H7 (cell line): ENCODE data around the gene TIMM44. TPM values are rescaled to one million over a fixed set of nuclear protein-coding genes. Genes with fewer than 3 reads are reported as not detected.
"Not testable (repeated sequence)": the region's sequence is repeated elsewhere in the genome, so short reads cannot be mapped to it uniquely, and the experiment has no call there.

ENCODE experiments used
- DNase-seq: peaks from one replicate; pipeline ENCODE4 v3.0.0; 2012
- H3K27me3 ChIP-seq: 2 replicates; pipeline ENCODE4 v1.6.0; 2011; ENCODE audit warnings: mild to moderate bottlenecking, low read length; ENCODE audit not compliant: control insufficient read depth, insufficient read depth
- H3K36me3 ChIP-seq: replicated peaks from 2 replicates; pipeline ENCODE4 v1.5.1; 2011; ENCODE audit warnings: low read length; ENCODE audit not compliant: control insufficient read depth, insufficient read depth
- H3K4me3 ChIP-seq: 2 replicates; pipeline ENCODE4 v1.5.1; 2011; ENCODE audit warnings: low read depth, mild to moderate bottlenecking, control low read depth, low read length, moderate library complexity; ENCODE audit not compliant: insufficient read depth
- total RNA-seq: library from RNA; depleted of rRNA; stranded (reverse); fragments of >200 nt; shearing (Covaris generic); gene quantifications from 2 replicates; pipeline ENCODE4 v1.2.3, GENCODE V29; 2014

TIMM44 gene
- total RNA-seq, 1 experiment from 2014 or later, result 131 TPM

DNA sequence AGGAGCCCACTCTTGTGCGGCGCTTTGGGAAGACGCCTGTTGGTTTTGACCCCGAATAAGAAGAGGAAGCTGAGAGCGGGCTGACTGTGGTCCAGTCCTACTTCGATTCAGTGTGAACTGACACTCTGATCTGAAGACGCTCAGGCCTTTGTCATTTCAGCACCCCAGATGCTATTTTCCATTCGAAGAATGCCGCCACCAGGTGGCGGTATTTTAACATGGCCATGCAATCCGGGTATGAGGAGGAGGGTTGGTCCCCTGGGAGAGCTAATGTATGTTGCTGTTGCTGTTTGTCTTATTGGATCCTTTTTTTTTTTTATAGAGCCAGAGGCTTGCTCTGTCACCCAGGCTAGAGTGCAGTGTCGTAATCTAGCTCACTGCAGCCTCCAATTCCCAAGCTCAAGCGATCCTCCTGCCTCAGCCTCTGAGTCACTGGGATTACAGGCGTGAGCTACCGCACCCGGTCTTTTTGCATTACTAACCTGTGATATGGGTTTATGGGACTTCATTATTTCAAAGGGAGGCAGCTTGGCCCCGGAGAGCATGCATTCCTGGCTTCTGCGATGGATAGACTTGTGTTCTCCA is 803 bp upstream of the TIMM44 start:
- peak overlapping the region; percentile 69 for H3K4me3 ChIP-seq
- no peaks in the 10 kb centered on the region for H3K27me3 ChIP-seq
- DNase-seq, result peak; percentile 89
- peaks cover 8% of the 10 kb centered on the region for H3K36me3 ChIP-seq

DNA sequence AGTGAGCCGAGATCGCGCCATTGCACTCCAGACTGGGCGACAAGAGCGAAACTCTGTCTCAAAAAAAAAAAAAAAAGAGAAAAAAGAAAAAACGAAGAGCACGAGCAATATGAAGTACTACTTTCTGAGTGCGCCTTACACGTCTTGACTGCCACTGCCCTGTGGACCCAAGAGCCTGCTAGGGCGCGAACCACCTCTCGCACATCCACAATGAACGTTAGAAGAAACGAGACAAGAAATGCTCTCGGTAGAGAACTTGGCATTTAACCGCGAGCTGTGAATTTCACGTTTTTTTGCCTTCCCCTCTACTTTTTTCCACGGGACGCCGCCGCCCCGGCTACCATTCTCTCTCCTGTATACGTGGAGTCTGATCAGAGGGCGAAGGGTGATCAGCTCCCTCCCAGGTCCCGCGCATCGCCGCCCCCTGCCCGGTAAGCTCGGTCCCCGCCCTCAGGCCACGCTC is 454 bp downstream of the TIMM44 start:
- no peaks in the 10 kb centered on the region for H3K27me3 ChIP-seq
- DNase-seq, result no peak
- H3K36me3 ChIP-seq, result peaks cover 8% of the 10 kb centered on the region
- peak overlapping the region; percentile 91 for H3K4me3 ChIP-seq

DNA sequence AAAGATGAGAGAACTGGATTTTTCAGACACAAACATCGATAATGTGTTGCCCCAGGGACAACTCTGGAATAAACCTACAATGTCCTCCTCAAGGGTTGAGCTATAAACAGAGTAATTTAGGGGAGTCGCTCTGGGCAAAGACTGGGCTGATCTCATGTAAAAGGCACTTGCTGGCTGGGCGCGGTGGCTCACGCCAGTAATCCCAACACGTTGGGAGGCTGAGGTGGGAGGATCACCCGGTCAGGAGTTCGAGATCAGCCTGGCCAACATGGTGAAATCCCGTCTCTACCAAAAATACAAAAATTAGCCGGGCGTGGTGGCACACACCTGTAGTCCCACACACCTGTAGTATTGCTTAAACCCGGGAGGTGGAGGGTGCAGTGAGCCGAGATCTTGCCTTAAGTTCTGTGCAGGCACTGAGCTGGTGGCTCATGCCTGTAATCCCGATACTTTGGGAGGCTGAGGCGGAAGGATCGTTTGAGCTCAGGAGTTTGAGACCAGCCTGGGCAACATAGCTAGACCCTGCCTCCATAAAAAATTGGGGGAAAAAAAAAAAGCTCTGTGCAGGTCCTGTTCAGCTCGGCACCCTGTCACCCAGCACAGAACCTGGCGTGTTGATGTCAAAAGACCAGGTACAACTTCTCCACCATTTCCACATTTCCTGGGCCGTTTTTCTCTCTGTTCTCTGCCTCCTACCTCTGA is 1.4 kb downstream of the TIMM44 start:
- Histone ChIP-seq H3K36me3 (peaks cover 14% of the 10 kb centered on the region), H3K4me3 (no peak overlapping the region), H3K27me3 (no peaks in the 10 kb centered on the region)
- DNase-seq, result no peak

DNA sequence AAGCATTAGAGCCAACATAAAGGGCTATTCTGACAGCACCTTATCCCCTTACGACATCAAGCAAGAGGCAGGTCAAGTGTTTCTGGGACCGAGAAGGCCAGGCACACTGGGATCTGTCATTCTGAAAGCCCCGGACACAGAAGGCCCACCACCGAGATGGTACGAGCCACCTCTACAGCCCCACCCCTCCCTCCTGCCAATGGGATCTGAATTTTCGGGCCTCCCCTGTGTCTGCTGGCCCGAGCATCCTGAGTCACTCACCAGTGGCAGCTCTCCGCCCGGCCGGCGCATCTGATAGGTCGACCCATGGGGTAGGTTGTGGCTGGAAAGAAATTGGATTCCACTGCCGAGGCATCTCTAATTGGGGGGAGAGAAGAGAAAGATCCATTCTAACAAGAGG is 2.6 kb downstream of the TIMM44 start:
- DNase-seq, result no peak

GRCh38 chr19:7934766-7935165 is 8.7 kb downstream of the TIMM44 start:
- no peak for DNase-seq
- peaks cover 30% of the 10 kb centered on the region for H3K36me3 ChIP-seq

More for the DNA sequence above, 2.6 kb downstream of the TIMM44 start:
- no peaks in the 10 kb centered on the region for H3K27me3 ChIP-seq
- H3K4me3 ChIP-seq, result no peak overlapping the region
- H3K36me3 ChIP-seq, result peaks cover 16% of the 10 kb centered on the region

GRCh38 chr19:7933828-7934725 is 9.4 kb downstream of the TIMM44 start:
- H3K27me3 ChIP-seq, result no peaks in the 10 kb centered on the region
- no peak overlapping the region for H3K4me3 ChIP-seq
- peak; percentile 45 for DNase-seq
- H3K36me3 ChIP-seq, result peaks cover 30% of the 10 kb centered on the region

More at GRCh38 chr19:7934766-7935165, 8.7 kb downstream of the TIMM44 start:
- Histone ChIP-seq H3K4me3 (no peak overlapping the region), H3K27me3 (no peaks in the 10 kb centered on the region)

DNA sequence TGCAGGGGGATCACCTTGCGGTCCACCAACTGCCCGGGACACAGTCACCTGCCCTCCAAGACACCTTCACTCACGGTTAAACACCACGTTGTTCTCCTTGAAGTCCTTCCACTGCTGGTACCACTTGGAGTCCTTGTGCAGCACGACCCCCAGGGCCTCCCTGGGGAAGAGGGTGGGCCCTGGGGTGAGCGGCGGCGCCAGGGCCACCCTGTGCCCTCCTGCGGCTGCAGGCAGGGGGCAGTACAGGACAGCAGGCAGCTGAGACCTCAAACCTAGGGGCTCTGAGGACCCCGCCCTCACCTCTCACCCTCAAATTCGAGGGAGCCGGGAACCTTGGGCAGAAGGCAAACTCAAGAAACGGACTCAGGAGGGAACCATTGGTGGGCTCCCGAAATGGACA is 10.1 kb downstream of the TIMM44 start:
- H3K27me3 ChIP-seq, result no peaks in the 10 kb centered on the region
- H3K36me3 ChIP-seq, result peaks cover 30% of the 10 kb centered on the region
- DNase-seq, result peak; percentile 80
- H3K4me3 ChIP-seq, result no peak overlapping the region

- peak; percentile 30 for DNase-seq
- H3K4me3 ChIP-seq, result no peak overlapping the region
- peaks cover 30% of the 10 kb centered on the region for H3K36me3 ChIP-seq
- H3K27me3 ChIP-seq, result no peaks in the 10 kb centered on the region
These were observed 10.6 kb downstream of the TIMM44 start for GRCh38 chr19:7932930-7933300.

- Histone ChIP-seq H3K36me3 (peaks cover 26% of the 10 kb centered on the region), H3K4me3 (no peak overlapping the region), H3K27me3 (no peaks in the 10 kb centered on the region)
- DNase-seq, result peak; percentile 30
These were observed 11.1 kb downstream of the TIMM44 start for GRCh38 chr19:7932276-7932929.

DNA sequence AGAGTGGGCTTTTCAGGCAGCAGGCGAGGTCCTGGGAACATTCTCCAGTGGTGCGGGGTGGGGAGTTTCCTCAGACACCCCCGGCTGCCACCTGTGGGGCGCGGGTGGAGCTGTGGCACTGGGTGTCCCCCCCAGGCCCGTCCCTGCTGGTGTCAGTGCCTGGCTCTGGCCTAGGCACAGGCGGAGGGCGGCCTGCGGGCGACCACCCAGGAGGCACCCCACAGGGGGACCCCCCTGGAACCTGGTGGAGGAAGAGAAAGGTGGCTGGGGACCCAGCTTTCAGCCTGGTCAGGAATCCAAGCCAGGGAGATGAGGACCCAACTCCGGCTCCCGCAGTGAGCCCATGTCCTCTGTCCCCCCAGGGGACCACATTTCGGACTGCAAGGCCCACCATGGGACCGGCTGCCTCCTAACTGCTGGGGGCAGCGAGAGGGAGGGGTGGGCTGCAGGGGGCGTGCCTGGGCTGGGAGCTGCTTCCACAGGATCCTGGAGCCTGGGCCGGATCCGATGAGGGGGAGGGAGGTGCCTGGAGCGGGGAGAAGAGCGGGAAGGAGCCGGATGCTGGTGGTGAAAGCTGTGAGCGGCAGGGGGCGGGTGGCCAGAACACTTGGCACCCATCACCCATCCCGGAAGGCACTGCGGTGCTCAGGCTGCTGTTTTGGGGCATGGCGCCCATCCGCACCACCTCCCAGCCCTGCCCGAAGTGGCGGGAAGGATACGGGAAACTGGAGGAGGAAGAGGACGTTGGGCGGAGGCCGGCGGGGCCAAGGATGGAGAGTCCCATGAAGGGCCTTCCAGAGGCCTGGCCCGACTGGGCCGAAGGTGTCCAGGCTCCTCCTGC is 12.0 kb downstream of the TIMM44 start:
- Histone ChIP-seq H3K27me3 (no peaks in the 10 kb centered on the region), H3K4me3 (no peak overlapping the region), H3K36me3 (peaks cover 22% of the 10 kb centered on the region)
- no peak for DNase-seq

- peaks cover 22% of the 10 kb centered on the region for H3K36me3 ChIP-seq
- no peaks in the 10 kb centered on the region for H3K27me3 ChIP-seq
- DNase-seq, result peak; percentile 20
- H3K4me3 ChIP-seq, result no peak overlapping the region
These were observed 12.7 kb downstream of the TIMM44 start for GRCh38 chr19:7930765-7931164.

DNA sequence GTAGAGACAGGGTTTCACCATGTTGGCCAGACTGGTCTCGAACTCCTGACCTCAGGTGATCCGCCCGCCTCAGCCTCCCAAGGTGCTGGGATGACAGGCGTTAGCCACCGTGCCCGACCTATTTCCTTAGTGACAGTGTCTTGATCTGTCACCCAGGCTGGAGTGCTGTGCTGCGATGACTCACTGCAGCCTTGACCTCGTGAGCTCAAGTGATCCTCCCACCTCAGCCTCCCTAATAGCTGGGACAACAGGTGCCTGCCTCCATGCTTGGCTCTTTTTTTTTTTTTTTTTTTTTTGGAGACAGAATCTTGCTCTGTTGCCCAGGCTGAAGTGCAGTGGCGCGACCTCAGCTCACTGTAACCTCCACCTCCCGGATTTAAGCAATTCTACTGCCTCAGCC is 13.4 kb downstream of the TIMM44 start:
- H3K36me3 ChIP-seq, result peaks cover 16% of the 10 kb centered on the region
- not testable (repeated sequence) for DNase-seq, H3K4me3 ChIP-seq, H3K27me3 ChIP-seq

DNA sequence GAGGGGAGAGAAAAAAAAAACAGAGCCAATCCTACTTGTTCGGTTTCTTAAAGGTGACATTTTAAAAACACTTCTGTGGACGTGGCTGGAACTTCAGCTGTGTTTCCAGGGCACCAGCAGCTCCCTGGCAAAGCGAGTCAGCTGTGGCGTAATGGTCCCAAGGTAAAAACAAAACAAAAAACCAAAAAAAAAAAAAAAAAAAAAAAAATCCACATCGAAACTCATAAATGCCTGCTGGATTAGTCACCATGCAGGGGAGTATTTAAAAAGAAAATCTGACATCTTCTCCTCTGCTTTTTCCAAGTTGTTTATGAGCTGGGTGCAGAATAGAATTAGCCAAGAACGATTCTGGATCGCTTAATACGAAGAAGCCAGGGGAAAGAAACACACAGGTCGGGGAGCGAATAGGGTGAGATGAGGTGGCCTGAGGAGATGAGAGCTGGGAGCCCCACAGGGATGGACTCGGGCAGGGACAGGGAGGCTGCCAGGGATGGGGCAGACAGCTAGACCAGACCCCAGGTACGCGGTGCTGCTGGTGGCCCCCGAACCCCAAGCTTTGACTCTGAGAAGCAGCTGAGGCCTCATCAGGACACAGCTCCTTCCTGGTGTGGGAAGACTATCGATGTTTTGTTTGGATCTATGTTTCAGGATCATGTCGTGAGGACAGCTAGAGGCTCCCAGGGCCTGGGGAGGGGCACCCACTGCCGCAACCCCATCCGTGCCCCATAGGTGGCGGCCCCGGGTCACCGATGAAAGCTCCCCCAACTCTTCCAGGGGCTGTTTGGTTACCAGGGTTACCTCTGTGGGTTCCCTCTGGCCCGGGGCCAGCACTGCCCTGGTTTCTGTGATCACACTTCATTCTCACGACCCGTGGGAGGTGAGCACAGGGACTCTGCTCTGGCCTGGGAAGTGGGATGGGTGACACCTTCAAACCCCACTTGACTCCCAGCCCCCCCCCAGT is 14.4 kb downstream of the TIMM44 start:
- peak; percentile 96 for DNase-seq
- Histone ChIP-seq H3K36me3 (peaks cover 16% of the 10 kb centered on the region), H3K4me3 (no peak overlapping the region), H3K27me3 (no peaks in the 10 kb centered on the region)
